Mammary epithelial cell (primary cell): ENCODE measurements around the gene RXFP4.

Source experiments
- CTCF ChIP-seq, 2 donors: IDR thresholded peaks in 1 of 2; conservative IDR thresholded peaks in 1 of 2; 2 replicates each; pipeline ENCODE4 v1.5.1; 2011 to 2012; ENCODE audit warnings: inconsistent platforms in 2 of 2, low read length in 2 of 2, mild to moderate bottlenecking in 2 of 2, control low read depth in 1 of 2, low read depth in 1 of 2; ENCODE audit not compliant: insufficient read depth in 1 of 2; ENCODE audit errors: extremely low read depth in 1 of 2
- EZH2 ChIP-seq: IDR thresholded peaks from 2 replicates; pipeline ENCODE4 v1.6.1; 2012; ENCODE audit warnings: low read length, inconsistent platforms, borderline replicate concordance

DNA sequence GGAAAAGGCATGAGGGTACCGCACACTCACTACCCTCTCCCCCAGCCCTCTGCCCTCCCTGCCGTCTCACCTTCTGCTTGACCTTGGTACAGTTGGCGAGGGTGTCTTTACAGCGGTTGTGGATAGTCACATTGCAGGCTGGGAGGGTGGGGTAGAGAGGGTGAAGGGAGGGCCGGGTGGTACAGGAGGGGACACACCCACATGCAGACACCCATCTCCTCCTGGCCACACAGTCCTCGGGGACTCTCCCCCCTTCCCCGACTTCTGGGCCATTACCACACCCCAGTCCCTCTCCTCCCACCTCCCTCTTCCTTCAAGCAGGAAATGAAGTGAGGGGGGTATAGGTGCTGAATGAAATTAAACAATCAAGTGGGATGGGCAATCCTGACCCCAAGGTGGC, 25.3 kb downstream of the RXFP4 start:
- no peak for TF ChIP-seq CTCF (conservative IDR thresholded peaks at IDR 0.05 in 1 of 2, IDR thresholded peaks at IDR 0.05 in 1 of 2; ENCODE audit: extremely low read depth in 1 of 2, insufficient read depth in 1 of 2, low read depth in 1 of 2, low read length in 2 of 2)
- no peak for TF ChIP-seq EZH2
